ENCODE measurements around the gene PCSK1N.
"Not testable (repeated sequence)": the region's sequence is repeated elsewhere in the genome, so short reads cannot be mapped to it uniquely, and the experiment has no call there.

The PCSK1N gene

GRCh38 chrX:48823053-48823452 lies 12.4 kb downstream of the PCSK1N start:
- TF ChIP-seq CTCF (IDR thresholded peaks at IDR 0.05; ENCODE audit: control insufficient read depth, insufficient read depth, low read depth, low read length, missing control alignments): no peak
- DNase-seq (ENCODE audit: low read depth): no peak
- H3K4me3 ChIP-seq (ENCODE audit: control insufficient read depth, low read depth, low read length): no peak overlapping the region

- DNase-seq (ENCODE audit: low read depth); H3K4me3 ChIP-seq (ENCODE audit: control insufficient read depth, low read depth, low read length): not testable (repeated sequence)
These were observed 16.0 kb downstream of the PCSK1N start for GRCh38 chrX:48819394-48819793.

GRCh38 chrX:48818866-48819265 lies 16.5 kb downstream of the PCSK1N start:
- H3K4me3 ChIP-seq (ENCODE audit: control insufficient read depth, low read depth, low read length): no peak overlapping the region
- no peak for TF ChIP-seq CTCF (IDR thresholded peaks at IDR 0.05; ENCODE audit: control insufficient read depth, insufficient read depth, low read depth, low read length, missing control alignments)

GRCh38 chrX:48818098-48818497 lies 17.3 kb downstream of the PCSK1N start:
- TF ChIP-seq CTCF (IDR thresholded peaks at IDR 0.05; ENCODE audit: control insufficient read depth, insufficient read depth, low read depth, low read length, missing control alignments): no peak
- no peak overlapping the region for H3K4me3 ChIP-seq (ENCODE audit: control insufficient read depth, low read depth, low read length)
- DNase-seq (ENCODE audit: low read depth): no peak

More at GRCh38 chrX:48818866-48819265, 16.5 kb downstream of the PCSK1N start:
- DNase-seq (ENCODE audit: low read depth): no peak

GRCh38 chrX:48816014-48816810 lies 19.2 kb downstream of the PCSK1N start:
- DNase-seq (ENCODE audit: low read depth): no peak
- H3K4me3 ChIP-seq (ENCODE audit: control insufficient read depth, low read depth, low read length): no peak overlapping the region
- TF ChIP-seq CTCF (IDR thresholded peaks at IDR 0.05; ENCODE audit: control insufficient read depth, insufficient read depth, low read depth, low read length, missing control alignments): no peak

GRCh38 chrX:48815266-48815665 lies 20.1 kb downstream of the PCSK1N start:
- no peak for DNase-seq (ENCODE audit: low read depth)
- TF ChIP-seq CTCF (IDR thresholded peaks at IDR 0.05; ENCODE audit: control insufficient read depth, insufficient read depth, low read depth, low read length, missing control alignments): no peak
- no peak overlapping the region for H3K4me3 ChIP-seq (ENCODE audit: control insufficient read depth, low read depth, low read length)

GRCh38 chrX:48814722-48815121 lies 20.7 kb downstream of the PCSK1N start:
- no peak overlapping the region for H3K4me3 ChIP-seq (ENCODE audit: control insufficient read depth, low read depth, low read length)
- no peak for DNase-seq (ENCODE audit: low read depth)
- TF ChIP-seq CTCF (IDR thresholded peaks at IDR 0.05; ENCODE audit: control insufficient read depth, insufficient read depth, low read depth, low read length, missing control alignments): no peak

Data from AG09309 (cell line).